Loucy (cell line): ENCODE data around the gene CRYBB2.
"Not testable (repeated sequence)": the region's sequence is repeated elsewhere in the genome, so short reads cannot be mapped to it uniquely, and the experiment has no call there.

Source experiments
- EZH2phosphoT487 ChIP-seq: fragments of 200-600 bp; IDR thresholded peaks from 2 replicates; pipeline ENCODE4 v1.6.1; 2018; ENCODE audit warnings: antibody characterized with exemption, mild to moderate bottlenecking, moderate library complexity, borderline replicate concordance
- TF ChIP-seq, protein P1 (sequence below): fragments of 200-600 bp; sonication (generic); conservative IDR thresholded peaks from 2 replicates; pipeline ENCODE4 v1.5.1; 2014; ENCODE audit warnings: mild to moderate bottlenecking, antibody characterized with exemption, low read length

DNA sequence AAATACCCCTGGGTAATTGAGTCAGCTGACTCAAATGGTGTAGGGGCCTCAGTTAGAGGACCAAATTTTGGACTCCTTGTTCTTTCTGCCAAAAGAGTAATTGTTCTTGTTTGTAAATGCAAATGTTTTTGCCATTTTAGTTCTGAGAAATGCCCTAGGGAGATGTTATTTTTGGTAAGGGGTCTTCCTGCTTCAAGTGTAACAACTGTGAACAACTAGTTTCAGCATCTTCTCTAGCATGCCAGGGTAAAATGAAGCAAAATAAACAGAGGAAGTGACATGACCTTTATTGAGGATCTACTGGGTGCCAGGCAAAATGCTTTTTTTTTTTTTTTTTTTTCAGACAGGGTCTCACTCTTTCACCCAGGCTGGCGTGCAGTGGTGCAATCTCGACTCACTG, 60.7 kb downstream of the CRYBB2 start:
- TF ChIP-seq, protein P1, sequence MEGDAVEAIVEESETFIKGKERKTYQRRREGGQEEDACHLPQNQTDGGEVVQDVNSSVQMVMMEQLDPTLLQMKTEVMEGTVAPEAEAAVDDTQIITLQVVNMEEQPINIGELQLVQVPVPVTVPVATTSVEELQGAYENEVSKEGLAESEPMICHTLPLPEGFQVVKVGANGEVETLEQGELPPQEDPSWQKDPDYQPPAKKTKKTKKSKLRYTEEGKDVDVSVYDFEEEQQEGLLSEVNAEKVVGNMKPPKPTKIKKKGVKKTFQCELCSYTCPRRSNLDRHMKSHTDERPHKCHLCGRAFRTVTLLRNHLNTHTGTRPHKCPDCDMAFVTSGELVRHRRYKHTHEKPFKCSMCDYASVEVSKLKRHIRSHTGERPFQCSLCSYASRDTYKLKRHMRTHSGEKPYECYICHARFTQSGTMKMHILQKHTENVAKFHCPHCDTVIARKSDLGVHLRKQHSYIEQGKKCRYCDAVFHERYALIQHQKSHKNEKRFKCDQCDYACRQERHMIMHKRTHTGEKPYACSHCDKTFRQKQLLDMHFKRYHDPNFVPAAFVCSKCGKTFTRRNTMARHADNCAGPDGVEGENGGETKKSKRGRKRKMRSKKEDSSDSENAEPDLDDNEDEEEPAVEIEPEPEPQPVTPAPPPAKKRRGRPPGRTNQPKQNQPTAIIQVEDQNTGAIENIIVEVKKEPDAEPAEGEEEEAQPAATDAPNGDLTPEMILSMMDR = not testable (repeated sequence)
- TF ChIP-seq EZH2phosphoT487 = not testable (repeated sequence)
